ENCODE results near the gene POLA1. TPM values are rescaled to one million over a fixed set of nuclear protein-coding genes. Genes with fewer than 3 reads are reported as not detected.

The POLA1 gene
- total RNA-seq, 1 experiment from 2014 or later, result 9.0 TPM

- DNase-seq (ENCODE audit: low spot score), result no peak
These were observed 181.0 kb downstream of the POLA1 start for GRCh38 chrX:24874604-24875247.

DNA sequence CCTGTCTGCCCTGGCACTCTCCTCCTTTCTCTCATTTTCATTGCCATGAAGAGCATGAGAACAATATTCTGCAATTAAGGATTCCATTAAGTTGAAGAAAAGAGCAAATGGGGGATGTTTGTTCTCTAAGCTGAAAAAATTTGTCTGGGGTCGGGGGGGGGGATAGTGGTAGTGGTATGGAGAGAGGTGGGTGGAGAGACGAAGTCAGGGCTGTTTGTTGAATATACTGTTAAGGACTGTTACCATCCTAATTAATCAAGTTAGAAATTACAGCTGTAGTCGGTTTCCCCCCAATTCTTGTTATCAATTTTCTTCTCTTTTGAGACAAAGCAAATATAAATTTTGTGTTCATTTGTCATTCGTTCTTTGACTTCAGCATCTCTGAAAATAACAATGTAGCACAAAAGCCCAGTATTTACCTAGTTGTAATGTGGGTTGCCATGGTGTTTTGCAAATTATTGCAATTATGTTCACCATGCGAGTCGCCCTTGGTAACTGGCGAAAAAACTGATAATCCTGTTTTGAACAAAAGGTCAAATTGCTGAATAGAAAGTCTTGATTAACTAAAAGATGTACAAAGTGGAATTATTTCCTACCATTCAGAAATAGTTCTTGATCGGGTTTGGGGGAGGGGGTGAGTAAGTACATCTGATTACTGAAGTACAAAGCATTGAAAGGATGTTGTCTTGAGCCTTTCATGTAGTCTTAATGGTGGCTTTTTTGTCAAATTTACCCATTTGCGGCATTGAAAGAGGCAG is 183.0 kb downstream of the POLA1 start:
- DNase-seq (ENCODE audit: low spot score), result no peak

- no peak for DNase-seq (ENCODE audit: low spot score)
These were observed 183.6 kb downstream of the POLA1 start for GRCh38 chrX:24877288-24877664.

GRCh38 chrX:24877854-24878650 is 184.3 kb downstream of the POLA1 start:
- peak; percentile 25 for DNase-seq (ENCODE audit: low spot score)

- DNase-seq (ENCODE audit: low spot score), result no peak
These were observed 186.0 kb downstream of the POLA1 start for GRCh38 chrX:24879679-24880078.

DNA sequence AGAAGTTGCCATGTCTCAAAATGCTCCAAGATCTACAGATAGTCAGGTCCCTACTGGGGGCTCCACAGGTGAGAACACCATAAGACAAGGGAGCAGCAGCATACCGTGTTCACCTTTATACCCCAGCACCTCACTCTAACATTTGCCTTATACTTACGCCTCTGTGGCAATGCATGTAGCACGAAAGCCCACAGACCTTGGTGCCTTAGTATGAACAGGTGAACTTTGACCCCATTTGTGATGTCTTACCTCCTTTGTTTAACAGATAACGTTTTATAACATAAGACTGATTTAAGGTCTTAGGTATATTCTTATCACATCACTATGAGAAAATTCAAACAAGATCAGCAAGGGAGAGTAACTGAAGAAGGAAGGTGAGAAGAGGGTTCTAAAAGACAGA is 193.2 kb downstream of the POLA1 start:
- DNase-seq (ENCODE audit: low spot score), result no peak

DNA sequence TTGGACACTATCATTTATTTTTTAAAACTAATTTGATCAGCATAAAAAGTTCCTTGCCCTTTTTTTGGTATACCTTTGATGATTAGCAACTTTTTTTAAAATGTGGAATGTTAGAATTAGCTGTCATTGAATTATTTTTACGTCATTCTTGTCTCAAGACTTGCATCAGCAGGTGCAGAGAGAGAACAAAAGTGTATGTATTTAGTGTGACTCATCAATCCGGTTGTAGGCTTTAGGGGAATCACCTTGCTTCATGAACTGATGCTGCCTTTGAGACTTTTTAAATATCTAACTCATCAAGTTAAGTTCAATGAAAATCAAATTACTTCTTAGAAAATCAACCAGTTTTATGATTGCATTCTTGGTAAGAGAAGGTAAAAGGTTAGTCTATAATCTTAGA is 197.0 kb downstream of the POLA1 start:
- DNase-seq (ENCODE audit: low spot score), result peak; percentile 2

DNA sequence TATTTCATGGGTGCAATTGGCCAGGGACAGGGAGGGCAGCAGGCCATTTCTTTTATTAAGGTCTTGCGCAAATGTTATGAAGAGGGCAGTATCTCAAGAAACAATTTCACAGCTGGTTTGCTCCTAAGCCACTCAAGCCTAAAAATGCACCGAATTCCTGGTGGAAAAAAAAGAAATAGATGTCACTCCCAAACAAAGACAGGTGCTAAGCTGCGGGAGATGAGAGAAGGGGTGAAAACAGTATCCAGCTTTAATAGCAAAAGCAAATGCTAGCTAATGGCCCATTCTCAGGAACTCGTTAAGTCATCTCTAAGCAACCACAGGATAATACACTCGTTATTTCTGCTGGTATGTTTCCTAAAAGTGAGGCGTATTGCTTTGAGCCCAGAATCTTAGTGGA is 205.7 kb downstream of the POLA1 start:
- DNase-seq (ENCODE audit: low spot score), result no peak

- no peak for DNase-seq (ENCODE audit: low spot score)
These were observed 206.5 kb downstream of the POLA1 start for GRCh38 chrX:24900234-24900633.

- no peak for DNase-seq (ENCODE audit: low spot score)
These were observed 209.1 kb downstream of the POLA1 start for GRCh38 chrX:24902806-24903205.

DNA sequence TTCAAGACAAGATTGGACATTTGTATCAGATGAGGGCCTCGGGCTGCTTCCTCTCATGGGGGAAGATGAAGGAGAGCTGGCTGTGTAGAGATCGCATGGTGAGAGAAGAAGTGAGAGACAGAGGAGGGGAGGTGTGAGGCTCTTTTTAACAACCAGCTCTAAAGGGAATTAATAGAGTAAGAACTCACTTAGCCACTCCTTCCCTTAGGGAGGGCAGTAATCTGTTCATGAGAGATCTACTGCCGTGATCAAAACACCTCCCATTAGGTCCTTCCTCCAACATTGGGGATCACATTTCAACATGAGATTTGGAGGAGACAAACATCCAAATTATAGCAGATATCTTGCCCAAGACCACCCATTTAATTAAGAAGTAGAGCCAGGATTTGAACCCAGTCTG is 225.0 kb downstream of the POLA1 start:
- DNase-seq (ENCODE audit: low spot score), result no peak

DNA sequence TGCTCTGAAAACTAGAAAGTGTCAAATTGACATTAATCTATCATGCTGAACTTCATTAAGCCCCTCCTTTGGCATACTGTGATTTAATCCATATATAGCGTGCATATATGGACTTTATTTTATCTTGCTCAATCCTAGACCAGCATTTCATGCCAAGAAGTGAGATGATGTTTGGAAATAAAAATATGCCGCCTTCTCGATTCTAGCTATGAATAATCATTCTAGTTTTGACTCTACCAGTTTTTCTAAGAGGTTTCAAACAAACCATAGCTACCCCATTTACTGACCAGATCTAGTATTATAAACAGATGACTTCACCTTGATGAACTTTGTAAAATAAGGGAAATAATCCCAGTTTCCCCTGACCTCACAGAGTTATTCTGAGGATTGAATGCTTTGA is 227.1 kb downstream of the POLA1 start:
- DNase-seq (ENCODE audit: low spot score), result no peak

DNA sequence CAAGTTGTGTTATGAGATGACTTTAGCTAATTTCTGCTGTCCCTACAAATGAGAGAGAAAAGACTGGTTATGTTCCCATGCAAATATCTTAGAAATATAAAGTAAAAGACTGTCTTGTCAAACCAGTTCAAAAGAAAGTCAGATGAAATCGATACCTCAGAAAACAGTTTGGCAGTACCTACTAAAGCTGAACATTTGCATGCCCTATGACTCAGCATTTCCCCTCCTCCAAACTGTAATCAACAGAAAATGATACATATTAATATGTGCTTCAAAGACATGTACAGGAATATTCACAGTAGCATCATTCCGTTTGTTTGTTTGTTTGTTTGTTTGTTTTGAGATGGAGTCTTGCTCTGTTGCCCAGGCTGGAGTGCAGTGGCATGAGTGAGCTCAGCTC is 231.7 kb downstream of the POLA1 start:
- DNase-seq (ENCODE audit: low spot score), result no peak

DNA sequence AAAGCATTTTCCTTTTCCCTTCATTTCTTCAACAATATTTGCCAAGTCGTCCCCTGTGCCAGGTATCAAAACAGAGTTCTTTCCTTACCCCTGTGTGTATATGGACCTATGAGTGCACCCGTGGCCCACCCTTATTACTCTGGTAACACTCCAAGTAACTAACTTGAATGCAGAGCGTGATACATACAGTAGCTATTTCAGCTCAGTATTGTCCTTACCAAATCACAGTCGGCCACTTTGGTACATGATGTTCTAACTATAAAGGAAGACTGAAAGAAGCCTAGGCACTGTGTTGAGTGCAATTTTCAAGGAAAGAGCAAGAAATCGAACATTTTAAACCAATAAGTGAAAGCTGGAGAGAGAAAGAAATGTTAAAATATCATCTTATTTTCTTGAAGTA is 233.7 kb downstream of the POLA1 start:
- no peak for DNase-seq (ENCODE audit: low spot score)

DNA sequence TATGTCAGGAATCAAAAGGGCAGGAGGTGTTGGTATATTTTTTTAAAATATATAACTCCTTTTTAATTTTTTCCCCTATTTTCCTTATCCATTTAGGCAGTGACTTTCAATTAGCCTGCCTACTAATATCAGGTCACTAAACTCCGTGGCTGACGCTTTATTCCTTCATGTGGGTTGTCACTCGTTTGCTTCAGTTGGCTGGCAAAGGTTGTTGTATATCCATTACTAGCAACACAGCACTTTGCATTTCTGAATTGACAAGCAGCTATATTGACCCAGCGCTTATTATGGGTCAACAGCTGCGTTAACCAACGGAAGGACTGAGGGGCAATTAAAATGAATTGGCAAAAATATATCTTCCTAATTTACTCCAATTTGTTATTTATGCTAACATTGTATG is 234.4 kb downstream of the POLA1 start:
- no peak for DNase-seq (ENCODE audit: low spot score)

DNA sequence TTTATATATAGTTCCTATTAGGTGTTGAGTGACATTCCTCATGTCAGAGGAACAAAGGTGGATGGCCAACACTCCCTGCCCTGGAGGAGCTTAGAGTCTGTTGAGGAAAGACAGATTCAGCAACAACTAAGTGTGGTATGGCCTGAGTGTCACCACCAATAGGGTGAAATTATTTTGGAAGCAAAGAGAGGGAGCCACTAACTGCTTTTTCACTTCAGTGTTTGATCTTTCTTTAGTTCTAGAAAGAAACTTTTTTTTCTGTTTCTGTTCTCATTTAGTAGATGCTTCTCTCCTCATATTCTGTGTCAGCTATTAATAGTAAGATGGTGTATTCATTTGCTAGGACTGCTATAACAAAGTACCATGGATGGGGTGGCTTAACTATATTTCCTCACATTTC is 240.6 kb downstream of the POLA1 start:
- DNase-seq (ENCODE audit: low spot score), result no peak

GRCh38 chrX:24945009-24945408 is 251.3 kb downstream of the POLA1 start:
- DNase-seq (ENCODE audit: low spot score), result no peak

- DNase-seq (ENCODE audit: low spot score), result no peak
These were observed 252.7 kb downstream of the POLA1 start for GRCh38 chrX:24946369-24946768.

DNA sequence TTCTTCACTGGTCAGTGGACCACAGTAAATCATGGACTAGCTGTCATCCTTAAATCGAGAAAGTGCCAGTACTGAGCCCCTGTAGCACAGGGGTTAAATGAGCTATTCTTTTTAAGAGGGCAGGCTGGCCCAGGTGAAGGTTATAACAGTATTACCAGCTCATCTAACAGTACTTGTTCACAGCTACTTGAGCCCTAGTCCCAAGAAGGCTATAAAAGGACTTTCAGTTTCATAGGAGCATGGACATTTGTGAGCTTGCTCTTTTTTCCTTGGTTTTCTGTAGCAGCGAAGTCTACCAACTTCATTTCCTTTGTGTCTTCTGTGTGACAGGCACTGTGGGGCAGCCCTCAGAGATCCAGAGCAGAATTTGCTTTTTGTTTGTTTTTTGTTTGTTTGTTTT is 261.0 kb downstream of the POLA1 start:
- no peak for DNase-seq (ENCODE audit: low spot score)

DNA sequence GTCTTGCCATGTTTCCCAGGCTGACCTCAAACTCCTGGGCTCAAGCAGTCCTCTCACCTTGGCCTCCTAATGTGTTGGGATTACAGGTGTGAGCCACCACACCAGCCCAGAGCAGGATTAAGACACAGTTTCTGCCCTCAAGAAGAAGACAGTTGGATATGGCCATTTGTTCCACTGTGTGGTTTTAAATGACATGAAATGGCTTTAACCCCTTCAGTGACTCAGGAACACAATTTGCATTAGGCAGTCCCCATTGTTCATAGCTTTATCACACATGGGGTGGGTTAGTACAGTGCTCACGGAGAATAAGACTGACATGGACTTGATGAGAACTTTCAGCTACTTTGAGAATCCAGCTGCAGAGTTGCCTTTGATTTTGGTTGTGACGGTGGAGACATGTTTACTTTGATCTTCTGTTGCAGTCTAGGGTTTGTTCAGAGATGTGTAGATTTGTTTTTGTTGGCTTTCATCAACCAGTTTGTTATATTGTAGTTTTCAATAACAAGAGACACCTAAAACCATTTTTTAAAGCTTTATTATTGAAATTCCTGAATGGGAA is 261.7 kb downstream of the POLA1 start:
- no peak for DNase-seq (ENCODE audit: low spot score)

GRCh38 chrX:24956828-24957227 is 263.1 kb downstream of the POLA1 start:
- no peak for DNase-seq (ENCODE audit: low spot score)

GRCh38 chrX:24961809-24962208 is 268.1 kb downstream of the POLA1 start:
- DNase-seq (ENCODE audit: low spot score), result no peak

Measured in HT-29 (cell line).